WERI-Rb-1 (cell line): Measurements from ENCODE around the gene PARD3B.

ENCODE experiments used
- DNase-seq: peaks from one replicate; pipeline ENCODE4 v3.0.0-alpha.2; 2020
- H3K27ac ChIP-seq: fragments of 250-450 bp; sonication (Bioruptor Pico); 2 replicates; pipeline ENCODE4 v1.5.1; 2020; ENCODE audit warnings: mild to moderate bottlenecking, moderate library complexity
- H3K27me3 ChIP-seq: fragments of 250-450 bp; sonication (Bioruptor Pico); 2 replicates; pipeline ENCODE4 v1.5.1; 2021; ENCODE audit warnings: mild to moderate bottlenecking, low read depth, moderate library complexity; ENCODE audit not compliant: insufficient read depth, severe bottlenecking
- H3K36me3 ChIP-seq: fragments of 250-450 bp; sonication (Bioruptor Pico); 2 replicates; pipeline ENCODE4 v1.5.1; 2020; ENCODE audit warnings: mild to moderate bottlenecking, moderate library complexity
- H3K4me3 ChIP-seq: 2 replicates; pipeline ENCODE4 v1.5.1; 2011; ENCODE audit warnings: low read depth, mild to moderate bottlenecking, control low read depth, low read length
- H3K9me3 ChIP-seq: fragments of 250-450 bp; sonication (Bioruptor Pico); 2 replicates; pipeline ENCODE4 v1.5.1; 2021; ENCODE audit warnings: mild to moderate bottlenecking, moderate library complexity; ENCODE audit not compliant: severe bottlenecking
- TF ChIP-seq, protein P1 (sequence below): IDR thresholded peaks from 2 replicates; pipeline ENCODE4 v1.5.1; 2011; ENCODE audit warnings: low read depth, mild to moderate bottlenecking, control low read depth, inconsistent platforms, low read length

Gene PARD3B

DNA sequence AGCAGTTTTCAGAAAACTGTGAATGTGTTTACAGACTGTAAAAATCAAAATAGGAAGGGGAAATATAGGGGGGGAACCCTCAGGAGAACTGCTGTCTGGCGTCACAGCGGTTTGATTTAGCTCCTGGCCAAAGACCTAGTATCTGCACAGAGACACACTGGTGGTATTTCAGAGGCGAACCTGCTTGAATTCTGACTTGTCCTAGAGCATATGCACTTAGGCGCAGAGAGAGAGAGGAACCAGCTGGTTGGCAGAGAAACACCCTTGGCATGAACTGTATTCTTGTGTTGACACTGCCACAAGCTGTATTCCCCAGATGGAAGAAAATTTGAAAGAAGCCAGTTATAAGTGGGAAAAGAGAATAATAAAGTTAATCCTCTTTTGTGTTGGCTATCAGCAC lies 630.6 kb downstream of the PARD3B start:
- TF ChIP-seq, protein P1, sequence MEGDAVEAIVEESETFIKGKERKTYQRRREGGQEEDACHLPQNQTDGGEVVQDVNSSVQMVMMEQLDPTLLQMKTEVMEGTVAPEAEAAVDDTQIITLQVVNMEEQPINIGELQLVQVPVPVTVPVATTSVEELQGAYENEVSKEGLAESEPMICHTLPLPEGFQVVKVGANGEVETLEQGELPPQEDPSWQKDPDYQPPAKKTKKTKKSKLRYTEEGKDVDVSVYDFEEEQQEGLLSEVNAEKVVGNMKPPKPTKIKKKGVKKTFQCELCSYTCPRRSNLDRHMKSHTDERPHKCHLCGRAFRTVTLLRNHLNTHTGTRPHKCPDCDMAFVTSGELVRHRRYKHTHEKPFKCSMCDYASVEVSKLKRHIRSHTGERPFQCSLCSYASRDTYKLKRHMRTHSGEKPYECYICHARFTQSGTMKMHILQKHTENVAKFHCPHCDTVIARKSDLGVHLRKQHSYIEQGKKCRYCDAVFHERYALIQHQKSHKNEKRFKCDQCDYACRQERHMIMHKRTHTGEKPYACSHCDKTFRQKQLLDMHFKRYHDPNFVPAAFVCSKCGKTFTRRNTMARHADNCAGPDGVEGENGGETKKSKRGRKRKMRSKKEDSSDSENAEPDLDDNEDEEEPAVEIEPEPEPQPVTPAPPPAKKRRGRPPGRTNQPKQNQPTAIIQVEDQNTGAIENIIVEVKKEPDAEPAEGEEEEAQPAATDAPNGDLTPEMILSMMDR: no peak
- Histone ChIP-seq H3K27ac (no peak overlapping the region), H3K36me3 (no peaks in the 10 kb centered on the region), H3K4me3 (no peak overlapping the region), H3K9me3 (no peaks in the 10 kb centered on the region), H3K27me3 (no peaks in the 10 kb centered on the region)
- DNase-seq: no peak

DNA sequence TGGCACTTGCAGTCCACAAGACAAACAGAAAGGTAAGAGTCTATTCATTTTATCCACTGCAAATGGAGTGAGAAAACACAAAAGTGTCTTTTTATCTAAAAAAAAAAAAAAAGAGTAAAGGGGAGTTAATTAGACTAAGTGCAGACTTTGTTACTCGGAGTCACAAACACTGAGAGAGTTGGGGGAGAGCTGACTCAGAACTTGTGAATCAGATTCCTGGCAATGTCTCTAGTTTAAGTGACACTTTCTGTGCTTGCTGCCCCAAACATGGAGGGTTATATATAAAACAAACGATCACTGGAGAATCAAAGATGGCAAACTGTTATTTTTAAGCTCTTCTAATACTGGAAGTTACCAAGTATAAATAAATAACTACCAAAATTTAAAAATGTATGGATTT lies 631.3 kb downstream of the PARD3B start:
- TF ChIP-seq, protein P1: no peak
- no peak overlapping the region for H3K4me3 ChIP-seq
- no peak overlapping the region for H3K27ac ChIP-seq

DNA sequence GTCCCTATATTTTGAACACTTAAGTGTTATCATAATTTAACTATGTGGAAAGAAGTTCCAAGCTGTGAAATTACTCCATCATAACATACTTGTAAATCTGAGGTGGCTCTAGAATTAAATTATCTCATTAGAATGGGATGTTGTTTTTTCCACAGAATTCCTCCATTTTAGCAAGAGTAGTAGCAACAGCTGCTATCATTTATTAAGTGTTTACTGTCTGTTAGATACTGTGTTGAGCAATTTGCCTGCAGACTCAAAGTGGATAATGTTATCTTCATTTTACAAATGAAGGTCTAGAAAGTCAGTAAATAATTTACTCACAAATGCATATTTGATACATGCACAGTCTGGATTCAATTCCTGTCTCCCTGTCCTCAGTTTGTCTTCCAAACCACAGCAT lies 632.3 kb downstream of the PARD3B start:
- Histone ChIP-seq H3K27ac (no peak overlapping the region), H3K9me3 (no peaks in the 10 kb centered on the region), H3K36me3 (no peaks in the 10 kb centered on the region), H3K4me3 (no peak overlapping the region), H3K27me3 (no peaks in the 10 kb centered on the region)
- no peak for DNase-seq
- TF ChIP-seq, protein P1: no peak

More for the DNA sequence above, 631.3 kb downstream of the PARD3B start:
- Histone ChIP-seq H3K27me3 (no peaks in the 10 kb centered on the region), H3K9me3 (no peaks in the 10 kb centered on the region), H3K36me3 (no peaks in the 10 kb centered on the region)
- DNase-seq: no peak

DNA sequence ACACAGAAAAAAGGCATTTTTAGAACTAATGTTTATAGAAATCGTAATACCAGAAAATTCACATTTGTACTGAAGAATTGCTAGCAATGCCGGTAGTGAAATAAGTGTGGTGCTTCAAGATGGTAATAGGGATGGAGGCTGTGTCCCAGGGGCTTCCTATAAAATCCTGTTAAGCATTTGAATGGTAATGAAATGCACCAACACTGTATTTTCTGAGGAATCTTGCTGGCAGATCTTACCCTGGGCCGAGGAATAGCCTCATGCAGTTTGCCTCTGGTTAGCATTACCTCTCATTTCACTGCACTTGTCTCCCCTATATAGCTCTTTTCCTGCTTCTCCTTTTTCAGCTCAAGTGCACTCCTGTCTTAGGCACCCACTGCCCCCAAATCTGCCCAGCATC lies 635.5 kb downstream of the PARD3B start:
- no peaks in the 10 kb centered on the region for H3K9me3 ChIP-seq
- DNase-seq: no peak
- H3K36me3 ChIP-seq: no peaks in the 10 kb centered on the region
- H3K4me3 ChIP-seq: no peak overlapping the region
- no peak overlapping the region for H3K27ac ChIP-seq
- no peaks in the 10 kb centered on the region for H3K27me3 ChIP-seq
- TF ChIP-seq, protein P1: no peak

DNA sequence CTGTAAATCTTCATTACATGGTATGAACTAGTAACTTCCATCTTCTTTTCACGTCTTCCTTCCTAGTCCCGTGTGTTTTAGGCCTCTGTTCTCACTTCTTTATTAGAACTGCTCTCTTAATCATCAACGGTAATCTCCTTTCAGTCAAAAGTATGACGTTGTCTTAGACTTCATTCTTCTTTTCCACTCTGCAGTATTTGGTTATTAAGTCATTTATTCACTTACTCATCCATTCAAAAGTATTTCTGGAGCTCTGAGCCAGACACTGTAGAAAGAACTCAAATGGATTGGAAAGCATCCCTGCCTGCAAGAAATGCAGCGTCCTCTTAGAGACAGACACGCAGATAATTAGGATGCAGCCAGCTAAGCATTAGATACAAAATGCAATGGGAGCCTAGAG lies 642.5 kb downstream of the PARD3B start:
- no peak for DNase-seq
- TF ChIP-seq, protein P1: no peak
- Histone ChIP-seq H3K27ac (no peak overlapping the region), H3K9me3 (no peaks in the 10 kb centered on the region), H3K4me3 (no peak overlapping the region), H3K36me3 (no peaks in the 10 kb centered on the region), H3K27me3 (no peaks in the 10 kb centered on the region)
